PC-3 (cell line): ENCODE data around the gene KAT7. TPM values are rescaled to one million over a fixed set of nuclear protein-coding genes. Genes with fewer than 3 reads are reported as not detected.

Experiments used
- ATAC-seq: fragments of 200-7000 bp; cut with Tn5 transposase; 2 replicates; pipeline ENCODE4 v1.9.1; 2020; ENCODE audit warnings: mild to moderate bottlenecking, moderate library complexity
- BruUV-seq: library from RNA; stranded (reverse); fragments of 400-500 nt; replicated peaks from 2 replicates; lab custom pipeline; 2021; lab: Mats Ljungman, UMichigan
- CTCF ChIA-PET: fragments of 300-600 bp; sonication (Branson Sonifier 250); formaldehyde crosslinking; loops from one replicate; lab custom pipeline; 2022; ENCODE audit warnings: antibody characterized with exemption; lab: Charles Lee
- POLR2A ChIA-PET: fragments of 300-600 bp; sonication (Branson Sonifier 250); formaldehyde crosslinking; loops from one replicate; lab custom pipeline; 2022; ENCODE audit warnings: antibody characterized with exemption; ENCODE audit not compliant: unreplicated experiment; lab: Charles Lee
- DNase-seq: peaks from one replicate; pipeline ENCODE4 v3.0.0-alpha.2; 2015
- H2AFZ ChIP-seq: fragments of 300-600 bp; sonication (generic); 2 replicates; pipeline ENCODE4 v1.6.0; 2016; ENCODE audit warnings: antibody characterized with exemption, low read length
- H3F3A ChIP-seq: fragments of 300-600 bp; sonication (generic); one replicate; pipeline ENCODE4 v1.6.0; 2017; ENCODE audit warnings: antibody characterized with exemption, low read length, control low read depth, mild to moderate bottlenecking; ENCODE audit not compliant: unreplicated experiment
- H3K27ac ChIP-seq: fragments of 300-600 bp; sonication (generic); 2 replicates; pipeline ENCODE4 v1.5.1; 2016; ENCODE audit warnings: mild to moderate bottlenecking, low read length
- H3K27me3 ChIP-seq: fragments of 300-600 bp; sonication (generic); 2 replicates; pipeline ENCODE4 v1.6.1; 2016; ENCODE audit warnings: low read length, mixed read lengths
- H3K36me3 ChIP-seq: fragments of 300-600 bp; sonication (generic); 2 replicates; pipeline ENCODE4 v1.6.1; 2016; ENCODE audit warnings: low read depth, mixed run types, low read length, mixed read lengths
- H3K4me1 ChIP-seq: fragments of 300-600 bp; sonication (generic); 2 replicates; pipeline ENCODE4 v1.5.1; 2016; ENCODE audit warnings: low read length; ENCODE audit not compliant: insufficient read depth
- H3K4me2 ChIP-seq: fragments of 300-600 bp; sonication (generic); 2 replicates; pipeline ENCODE4 v1.6.0; 2016; ENCODE audit warnings: low read length
- H3K4me3 ChIP-seq: fragments of 300-600 bp; sonication (generic); 2 replicates; pipeline ENCODE4 v1.5.1; 2016; ENCODE audit warnings: mild to moderate bottlenecking, low read length, mixed read lengths
- H3K79me2 ChIP-seq: fragments of 300-600 bp; sonication (generic); 2 replicates; pipeline ENCODE4 v1.6.1; 2017; ENCODE audit warnings: low read length, mixed read lengths
- H3K9ac ChIP-seq: fragments of 300-600 bp; sonication (generic); 2 replicates; pipeline ENCODE4 v1.6.0; 2016; ENCODE audit warnings: mild to moderate bottlenecking, low read length
- H3K9me2 ChIP-seq: fragments of 300-600 bp; sonication (generic); replicated peaks from 2 replicates; pipeline ENCODE4 v1.6.1; 2016; ENCODE audit warnings: mixed run types, low read length, mixed read lengths
- H3K9me3 ChIP-seq: fragments of 300-600 bp; sonication (generic); 2 replicates; pipeline ENCODE4 v1.6.1; 2016; ENCODE audit warnings: low read length, mixed read lengths
- H4K20me1 ChIP-seq: fragments of 300-600 bp; sonication (generic); 2 replicates; pipeline ENCODE4 v1.6.1; 2016; ENCODE audit warnings: low read length, mixed read lengths
- EZH2 ChIP-seq: fragments of 300-600 bp; sonication (generic); IDR thresholded peaks from one replicate; pipeline ENCODE4 v1.6.1; 2017; ENCODE audit warnings: antibody characterized with exemption, mild to moderate bottlenecking, low read length; ENCODE audit not compliant: unreplicated experiment
- EZH2phosphoT487 ChIP-seq: fragments of 300-600 bp; sonication (generic); IDR thresholded peaks from 2 replicates; pipeline ENCODE4 v1.6.1; 2018; ENCODE audit warnings: mild to moderate bottlenecking, antibody characterized with exemption, low read length, borderline replicate concordance
- intact Hi-C: fragments of 100-400 bp; cut with micrococcal nuclease; formaldehyde crosslinking; loops from 2 replicates; pipeline ENCODE4 v1.9.0; 2023
- total RNA-seq: library from RNA; depleted of rRNA; stranded (reverse); fragments of >200 nt; gene quantifications from 2 replicates; pipeline ENCODE4 v1.2.3, GENCODE V29; 2014
- TF ChIP-seq, protein P1 (sequence below): fragments of 300-600 bp; sonication (generic); conservative IDR thresholded peaks from 2 replicates; pipeline ENCODE4 v1.5.1; 2017; ENCODE audit warnings: antibody characterized with exemption, low read depth, mild to moderate bottlenecking, low read length

The KAT7 gene
- total RNA-seq, 1 experiment from 2014 or later: 39.1 TPM

DNA sequence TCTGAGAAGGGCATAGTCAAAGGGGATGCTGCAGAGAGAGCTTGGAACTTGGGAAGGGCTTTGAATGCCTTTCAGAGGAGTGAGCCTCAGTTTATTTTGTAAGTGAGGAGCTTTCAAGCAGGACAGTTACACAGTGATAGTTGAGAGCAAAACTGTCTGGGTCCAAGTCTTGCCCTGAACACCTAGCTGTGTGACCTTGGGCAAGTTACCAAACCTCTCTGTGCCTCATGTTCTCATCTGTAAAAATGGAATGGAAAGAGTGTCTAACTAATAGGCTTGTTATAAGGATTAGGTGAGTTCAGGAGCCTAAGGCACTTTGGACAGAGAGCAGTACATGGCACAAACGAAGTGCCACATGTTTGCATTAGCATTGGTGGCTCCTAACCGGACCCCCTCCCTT lies 86.4 kb downstream of the KAT7 start:
- ATAC-seq (no peak), DNase-seq (no peak)
- CTCF ChIA-PET: interaction anchor here (0.5 kb wide), 1 partner anchor 87 kb away, joined by 7 read pairs; no protein-coding TSS in a partner anchor

DNA sequence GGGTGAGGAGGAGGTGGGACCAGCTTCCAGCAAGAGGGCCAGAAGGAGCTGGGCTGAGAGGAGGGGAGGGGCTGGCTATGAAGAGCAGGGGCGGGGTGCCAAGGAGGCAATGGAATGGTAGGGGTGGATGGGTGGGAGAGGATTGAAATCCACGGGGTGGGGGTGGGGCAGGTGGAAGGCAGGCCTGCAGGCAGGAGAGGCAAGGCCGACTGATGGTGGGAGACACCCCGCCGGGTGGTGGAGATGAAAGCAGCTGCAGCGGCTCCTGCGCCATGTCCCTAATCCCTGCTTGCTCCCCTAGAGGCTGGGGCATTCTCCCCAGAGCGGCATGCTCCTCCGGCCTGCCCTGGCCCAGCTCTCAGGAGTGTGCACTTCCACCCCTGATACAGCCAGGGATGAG lies 87.2 kb downstream of the KAT7 start:
- ATAC-seq: no peak
- H3K27ac ChIP-seq: no peak overlapping the region
- H2AFZ ChIP-seq: no peak overlapping the region
- H3F3A ChIP-seq: no peaks in the 10 kb centered on the region
- no peaks in the 10 kb centered on the region for H3K27me3 ChIP-seq
- H3K79me2 ChIP-seq: no peaks in the 10 kb centered on the region
- no peaks in the 10 kb centered on the region for H4K20me1 ChIP-seq
- H3K4me3 ChIP-seq: no peak overlapping the region
- H3K36me3 ChIP-seq: no peaks in the 10 kb centered on the region
- intact Hi-C loops: no loop called here
- POLR2A ChIA-PET: no interaction called here
- BruUV-seq: no TSS peak
- H3K9ac ChIP-seq: no peak overlapping the region
- H3K9me2 ChIP-seq: no peaks in the 10 kb centered on the region
- CTCF ChIA-PET: interaction anchor here (1.2 kb wide), 1 partner anchor 123 kb away, joined by 4 read pairs; no protein-coding TSS in a partner anchor
- no peak overlapping the region for H3K4me2 ChIP-seq
- no peaks in the 10 kb centered on the region for H3K9me3 ChIP-seq
- TF ChIP-seq, protein P1, sequence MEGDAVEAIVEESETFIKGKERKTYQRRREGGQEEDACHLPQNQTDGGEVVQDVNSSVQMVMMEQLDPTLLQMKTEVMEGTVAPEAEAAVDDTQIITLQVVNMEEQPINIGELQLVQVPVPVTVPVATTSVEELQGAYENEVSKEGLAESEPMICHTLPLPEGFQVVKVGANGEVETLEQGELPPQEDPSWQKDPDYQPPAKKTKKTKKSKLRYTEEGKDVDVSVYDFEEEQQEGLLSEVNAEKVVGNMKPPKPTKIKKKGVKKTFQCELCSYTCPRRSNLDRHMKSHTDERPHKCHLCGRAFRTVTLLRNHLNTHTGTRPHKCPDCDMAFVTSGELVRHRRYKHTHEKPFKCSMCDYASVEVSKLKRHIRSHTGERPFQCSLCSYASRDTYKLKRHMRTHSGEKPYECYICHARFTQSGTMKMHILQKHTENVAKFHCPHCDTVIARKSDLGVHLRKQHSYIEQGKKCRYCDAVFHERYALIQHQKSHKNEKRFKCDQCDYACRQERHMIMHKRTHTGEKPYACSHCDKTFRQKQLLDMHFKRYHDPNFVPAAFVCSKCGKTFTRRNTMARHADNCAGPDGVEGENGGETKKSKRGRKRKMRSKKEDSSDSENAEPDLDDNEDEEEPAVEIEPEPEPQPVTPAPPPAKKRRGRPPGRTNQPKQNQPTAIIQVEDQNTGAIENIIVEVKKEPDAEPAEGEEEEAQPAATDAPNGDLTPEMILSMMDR: no peak
- no peak for TF ChIP-seq EZH2phosphoT487
- no peak for TF ChIP-seq EZH2
- no peak for DNase-seq
- no peaks in the 10 kb centered on the region for H3K4me1 ChIP-seq

More for the DNA sequence above, 86.4 kb downstream of the KAT7 start:
- Histone ChIP-seq H3K4me2 (no peak overlapping the region), H3K27me3 (no peaks in the 10 kb centered on the region), H3K9ac (no peak overlapping the region), H2AFZ (no peak overlapping the region), H3K4me3 (no peak overlapping the region), H3K79me2 (no peaks in the 10 kb centered on the region), H3K9me3 (no peaks in the 10 kb centered on the region), H4K20me1 (no peaks in the 10 kb centered on the region), H3K9me2 (no peaks in the 10 kb centered on the region), H3K4me1 (no peaks in the 10 kb centered on the region), H3F3A (no peaks in the 10 kb centered on the region), H3K27ac (no peak overlapping the region), H3K36me3 (no peaks in the 10 kb centered on the region)
- no TSS peak for BruUV-seq
- TF ChIP-seq EZH2 (no peak), EZH2phosphoT487 (no peak)
- TF ChIP-seq, protein P1: no peak
- POLR2A ChIA-PET: no interaction called here
- intact Hi-C loops: no loop called here

DNA sequence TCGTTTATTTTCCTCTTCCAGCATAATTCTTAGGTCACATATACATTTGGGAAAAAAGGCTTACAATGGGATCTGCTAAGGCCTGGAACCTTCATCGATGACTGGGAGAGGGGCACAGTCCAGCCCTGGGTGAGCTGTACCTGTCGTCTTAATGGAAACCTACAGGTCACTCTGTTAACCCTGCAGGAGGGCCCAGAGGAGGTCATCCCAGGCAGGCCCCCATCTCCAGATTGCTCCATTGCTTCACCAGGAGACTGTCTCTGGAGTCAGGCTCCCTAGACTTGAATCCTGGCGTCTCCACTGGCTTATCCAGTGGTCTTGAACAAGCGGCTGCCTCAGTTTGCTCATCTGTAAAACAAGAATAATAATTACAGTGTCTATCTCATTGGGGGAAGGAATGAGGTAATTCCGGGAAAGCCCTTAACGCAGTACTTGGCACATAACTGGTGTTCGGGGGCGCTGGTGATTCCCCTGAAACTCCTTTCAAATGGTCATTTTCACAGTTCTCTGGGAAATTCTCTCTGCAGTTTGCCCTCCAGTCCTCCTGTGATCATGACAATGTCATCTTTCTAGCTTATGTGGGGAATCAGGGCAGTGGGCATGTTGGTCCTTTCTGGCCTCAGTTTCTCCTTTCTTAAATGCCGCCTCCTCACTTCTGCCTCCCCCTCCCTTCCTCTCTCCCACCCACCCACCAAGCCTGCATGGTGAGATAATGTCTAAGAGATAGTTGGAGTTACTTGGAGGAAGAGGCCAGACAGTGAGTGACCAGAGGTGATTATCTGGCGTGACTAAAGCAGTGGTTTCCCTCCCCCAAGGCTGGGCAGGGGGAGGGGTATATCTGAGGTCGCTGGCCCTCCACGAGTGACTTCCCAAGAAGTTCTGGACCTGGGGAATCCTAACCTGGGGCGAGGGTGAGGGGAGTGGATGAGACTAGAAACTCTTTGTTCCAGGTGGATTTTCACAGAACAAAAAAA lies 90.7 kb downstream of the KAT7 start:
- DNase-seq (no peak), ATAC-seq (no peak)
- intact Hi-C loops: no loop called here
- POLR2A ChIA-PET: no interaction called here
- Histone ChIP-seq H3F3A (no peaks in the 10 kb centered on the region), H3K9me3 (no peaks in the 10 kb centered on the region), H3K9ac (no peak overlapping the region), H3K9me2 (no peaks in the 10 kb centered on the region), H3K4me2 (no peak overlapping the region), H3K36me3 (no peaks in the 10 kb centered on the region), H3K4me3 (no peak overlapping the region), H2AFZ (no peak overlapping the region), H4K20me1 (no peaks in the 10 kb centered on the region), H3K27me3 (no peaks in the 10 kb centered on the region), H3K79me2 (no peaks in the 10 kb centered on the region), H3K27ac (no peak overlapping the region), H3K4me1 (no peaks in the 10 kb centered on the region)
- BruUV-seq: no TSS peak
- CTCF ChIA-PET: interaction anchor here (0.7 kb wide), 1 partner anchor 119 kb away, joined by 3 read pairs; no protein-coding TSS in a partner anchor
- TF ChIP-seq, protein P1: no peak
- no peak for TF ChIP-seq EZH2phosphoT487
- no peak for TF ChIP-seq EZH2
